HFFc6 (cell line): Measurements from ENCODE around the gene ARHGEF37. TPM values are rescaled to one million over a fixed set of nuclear protein-coding genes. Genes with fewer than 3 reads are reported as not detected.
"Not testable (repeated sequence)": the region's sequence is repeated elsewhere in the genome, so short reads cannot be mapped to it uniquely, and the experiment has no call there.

Experiments used
- DNase-seq: peaks from one replicate; pipeline ENCODE4 v3.0.0-alpha.2; 2018
- H3K27ac Mint-ChIP-seq: 2 replicates; pipeline ENCODE4 v1.8.0; 2020; ENCODE audit warnings: mild to moderate bottlenecking, mixed read lengths
- H3K27me3 Mint-ChIP-seq: 2 replicates; pipeline ENCODE4 v1.8.0; 2021; ENCODE audit warnings: mild to moderate bottlenecking, moderate library complexity, mixed read lengths; ENCODE audit not compliant: insufficient read depth
- H3K36me3 Mint-ChIP-seq: 2 replicates; pipeline ENCODE4 v1.8.0; 2021; ENCODE audit warnings: low read depth, mixed read lengths
- H3K4me1 Mint-ChIP-seq: 2 replicates; pipeline ENCODE4 v1.8.0; 2020; ENCODE audit warnings: low read depth, mixed read lengths
- H3K4me3 Mint-ChIP-seq: 2 replicates; pipeline ENCODE4 v1.8.0; 2020; ENCODE audit warnings: mild to moderate bottlenecking, moderate library complexity, mixed read lengths
- H3K9me3 Mint-ChIP-seq: 2 replicates; pipeline ENCODE4 v1.8.0; 2020; ENCODE audit warnings: mild to moderate bottlenecking, mixed read lengths
- CTCF ChIP-seq: fragments of 200-600 bp; sonication (generic); IDR thresholded peaks from 2 replicates; pipeline ENCODE4 v1.5.0; 2021; ENCODE audit warnings: antibody characterized with exemption, mild to moderate bottlenecking
- total RNA-seq, 6 experiments: library from RNA; stranded (reverse); fragmentation: NEBNext Ultra II Directional; extraction: Animal tissue kit (Norgen Biotek cat#: 25700); gene quantifications; 2 replicates in 1 of 6; 3 replicates in 5 of 6; pipeline ENCODE4 v1.2.3, GENCODE V29; 2021

Gene ARHGEF37
- total RNA-seq, 6 experiments from 2014 or later = 0.31 to 0.81 (median 0.38) TPM

GRCh38 chr5:149596712-149597111 lies 15.4 kb downstream of the ARHGEF37 start:
- no peak overlapping the region for H3K4me3 Mint-ChIP-seq
- H3K4me1 Mint-ChIP-seq = peaks cover 19% of the 10 kb centered on the region
- DNase-seq = no peak
- H3K27ac Mint-ChIP-seq = no peak overlapping the region
- H3K9me3 Mint-ChIP-seq = no peaks in the 10 kb centered on the region
- no peak for TF ChIP-seq CTCF
- no peaks in the 10 kb centered on the region for H3K36me3 Mint-ChIP-seq
- H3K27me3 Mint-ChIP-seq = peaks cover 3% of the 10 kb centered on the region; the same call in 1 of the 2 replicates

- Mint-ChIP-seq H3K27ac (no peak overlapping the region), H3K4me1 (peaks cover 19% of the 10 kb centered on the region), H3K36me3 (no peaks in the 10 kb centered on the region), H3K4me3 (no peak overlapping the region), H3K9me3 (no peaks in the 10 kb centered on the region), H3K27me3 (peaks cover 4% of the 10 kb centered on the region; the same call in 1 of the 2 replicates)
- TF ChIP-seq CTCF = no peak
- no peak for DNase-seq
These were observed 16.3 kb downstream of the ARHGEF37 start for GRCh38 chr5:149597618-149598017.

- not testable (repeated sequence) for H3K4me3 Mint-ChIP-seq, H3K27me3 Mint-ChIP-seq, H3K9me3 Mint-ChIP-seq, H3K36me3 Mint-ChIP-seq, H3K27ac Mint-ChIP-seq, DNase-seq
- H3K4me1 Mint-ChIP-seq = peaks cover 19% of the 10 kb centered on the region
These were observed 16.9 kb downstream of the ARHGEF37 start for GRCh38 chr5:149598234-149598633.

- no peaks in the 10 kb centered on the region for H3K36me3 Mint-ChIP-seq
- TF ChIP-seq CTCF = peak; percentile 16; the same call in 1 of the 2 replicates
- no peak for DNase-seq
- no peak overlapping the region for H3K4me3 Mint-ChIP-seq
- H3K4me1 Mint-ChIP-seq = peaks cover 19% of the 10 kb centered on the region
- H3K27ac Mint-ChIP-seq = no peak overlapping the region
- peaks cover 4% of the 10 kb centered on the region; the same call in 1 of the 2 replicates for H3K27me3 Mint-ChIP-seq
- H3K9me3 Mint-ChIP-seq = no peaks in the 10 kb centered on the region
These were observed 17.7 kb downstream of the ARHGEF37 start for GRCh38 chr5:149598966-149599365.

GRCh38 chr5:149599375-149599774 lies 18.1 kb downstream of the ARHGEF37 start:
- Mint-ChIP-seq H3K4me3 (no peak overlapping the region), H3K27me3 (peaks cover 4% of the 10 kb centered on the region; the same call in 1 of the 2 replicates), H3K9me3 (no peaks in the 10 kb centered on the region), H3K4me1 (peaks cover 19% of the 10 kb centered on the region), H3K36me3 (no peaks in the 10 kb centered on the region), H3K27ac (no peak overlapping the region)
- no peak for TF ChIP-seq CTCF
- no peak for DNase-seq

- TF ChIP-seq CTCF = no peak
- H3K27ac Mint-ChIP-seq = no peak overlapping the region
- DNase-seq = no peak
- no peaks in the 10 kb centered on the region for H3K36me3 Mint-ChIP-seq
- peaks cover 13% of the 10 kb centered on the region for H3K4me1 Mint-ChIP-seq
- H3K9me3 Mint-ChIP-seq = no peaks in the 10 kb centered on the region
- peaks cover 4% of the 10 kb centered on the region; the same call in 1 of the 2 replicates for H3K27me3 Mint-ChIP-seq
- H3K4me3 Mint-ChIP-seq = no peak overlapping the region
These were observed 19.6 kb downstream of the ARHGEF37 start for GRCh38 chr5:149600932-149601331.
